ENCODE data around the gene ZNF277. TPM values are rescaled to one million over a fixed set of nuclear protein-coding genes. Genes with fewer than 3 reads are reported as not detected.

Gene ZNF277
- total and polyA plus RNA-seq, 2 experiments from 2014 or later = 10.0 to 34.6 TPM

DNA sequence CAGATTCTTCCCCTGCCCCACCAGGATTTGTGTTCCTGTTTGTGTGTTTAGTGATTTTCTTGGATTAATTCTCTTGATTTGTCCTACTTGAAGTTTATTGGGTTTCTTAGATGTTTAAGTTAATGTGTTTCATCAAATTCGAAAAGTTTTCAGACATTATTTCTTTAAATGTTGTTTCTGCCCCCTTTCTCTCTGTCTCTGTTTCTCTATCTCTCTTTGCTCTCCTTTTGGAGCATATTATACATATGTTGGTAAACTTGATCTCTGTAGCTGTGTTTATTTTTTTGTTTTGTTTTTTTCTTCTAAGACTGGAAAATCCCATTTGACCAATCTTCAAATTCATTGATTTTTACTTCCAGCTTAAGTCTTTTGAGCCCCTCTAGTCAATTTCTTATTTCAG lies 115.6 kb downstream of the ZNF277 start:
- H3K4me1 ChIP-seq (ENCODE audit: insufficient read depth) = no peaks in the 10 kb centered on the region
- no peak overlapping the region for H2AFZ ChIP-seq
- H3K36me3 ChIP-seq (replicated peaks; ENCODE audit: insufficient read depth, low read depth) = no peaks in the 10 kb centered on the region
- no peaks in the 10 kb centered on the region for H4K20me1 ChIP-seq (ENCODE audit: insufficient read depth, poor library complexity, severe bottlenecking)
- no peaks in the 10 kb centered on the region for H3K9me2 ChIP-seq (replicated peaks; ENCODE audit: insufficient read depth)
- DNase-seq (ENCODE audit: low spot score) = no peak
- H3K9me3 ChIP-seq (ENCODE audit: low read depth) = peaks cover 5% of the 10 kb centered on the region
- H3K4me2 ChIP-seq = no peak overlapping the region
- no peaks in the 10 kb centered on the region for H3K27me3 ChIP-seq
- no peak overlapping the region for H3K27ac ChIP-seq
- no peak for TF ChIP-seq EZH2 (IDR thresholded peaks at IDR 0.05; ENCODE audit: borderline replicate concordance)
- TF ChIP-seq, protein P1, sequence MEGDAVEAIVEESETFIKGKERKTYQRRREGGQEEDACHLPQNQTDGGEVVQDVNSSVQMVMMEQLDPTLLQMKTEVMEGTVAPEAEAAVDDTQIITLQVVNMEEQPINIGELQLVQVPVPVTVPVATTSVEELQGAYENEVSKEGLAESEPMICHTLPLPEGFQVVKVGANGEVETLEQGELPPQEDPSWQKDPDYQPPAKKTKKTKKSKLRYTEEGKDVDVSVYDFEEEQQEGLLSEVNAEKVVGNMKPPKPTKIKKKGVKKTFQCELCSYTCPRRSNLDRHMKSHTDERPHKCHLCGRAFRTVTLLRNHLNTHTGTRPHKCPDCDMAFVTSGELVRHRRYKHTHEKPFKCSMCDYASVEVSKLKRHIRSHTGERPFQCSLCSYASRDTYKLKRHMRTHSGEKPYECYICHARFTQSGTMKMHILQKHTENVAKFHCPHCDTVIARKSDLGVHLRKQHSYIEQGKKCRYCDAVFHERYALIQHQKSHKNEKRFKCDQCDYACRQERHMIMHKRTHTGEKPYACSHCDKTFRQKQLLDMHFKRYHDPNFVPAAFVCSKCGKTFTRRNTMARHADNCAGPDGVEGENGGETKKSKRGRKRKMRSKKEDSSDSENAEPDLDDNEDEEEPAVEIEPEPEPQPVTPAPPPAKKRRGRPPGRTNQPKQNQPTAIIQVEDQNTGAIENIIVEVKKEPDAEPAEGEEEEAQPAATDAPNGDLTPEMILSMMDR (IDR thresholded peaks at IDR 0.05; ENCODE audit: poor library complexity) = no peak
- no peak for TF ChIP-seq EZH2phosphoT487 (IDR thresholded peaks at IDR 0.05; ENCODE audit: low read depth, severe bottlenecking, unreplicated experiment)
- 100% methylated on average over 1 of the region's 1 CpG for WGBS (ENCODE audit: low lambda C conversion rate, missing lambda C conversion rate)
- no peak overlapping the region for H3K4me3 ChIP-seq
- no peaks in the 10 kb centered on the region for H3K79me2 ChIP-seq

DNA sequence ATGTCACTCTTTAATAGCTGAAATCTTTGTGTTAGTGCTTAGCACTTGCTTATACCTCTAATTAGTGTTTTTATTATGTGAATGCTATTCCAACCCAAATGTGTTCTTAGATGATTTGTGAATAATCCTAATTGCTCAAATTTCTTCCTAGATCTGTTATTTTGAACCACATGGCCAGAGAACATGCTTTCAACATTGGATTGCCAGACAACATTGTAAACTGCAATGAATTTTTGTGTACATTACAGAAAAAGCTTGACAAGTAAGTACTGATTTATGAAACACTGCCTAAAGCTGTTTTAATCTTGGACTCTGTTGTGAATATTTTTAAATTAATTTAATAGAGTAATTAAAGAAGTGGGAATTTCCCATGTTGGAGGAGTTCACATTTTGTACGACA lies 121.1 kb downstream of the ZNF277 start:
- Histone ChIP-seq H4K20me1 (ENCODE audit: insufficient read depth, poor library complexity, severe bottlenecking) (no peaks in the 10 kb centered on the region), H3K9me2 (replicated peaks; ENCODE audit: insufficient read depth) (no peaks in the 10 kb centered on the region), H3K4me1 (ENCODE audit: insufficient read depth) (peaks cover 2% of the 10 kb centered on the region), H3K27ac (no peak overlapping the region), H3K4me2 (no peak overlapping the region), H3K4me3 (no peak overlapping the region), H2AFZ (no peak overlapping the region), H3K27me3 (no peaks in the 10 kb centered on the region), H3K79me2 (no peaks in the 10 kb centered on the region), H3K9me3 (ENCODE audit: low read depth) (no peaks in the 10 kb centered on the region), H3K36me3 (replicated peaks; ENCODE audit: insufficient read depth, low read depth) (no peaks in the 10 kb centered on the region)
- no peak for DNase-seq (ENCODE audit: low spot score)
- 97% methylated on average over 1 of the region's 1 CpG for WGBS (ENCODE audit: low lambda C conversion rate, missing lambda C conversion rate)
- TF ChIP-seq EZH2 (IDR thresholded peaks at IDR 0.05; ENCODE audit: borderline replicate concordance) = no peak
- TF ChIP-seq, protein P1 (IDR thresholded peaks at IDR 0.05; ENCODE audit: poor library complexity) = no peak

DNA sequence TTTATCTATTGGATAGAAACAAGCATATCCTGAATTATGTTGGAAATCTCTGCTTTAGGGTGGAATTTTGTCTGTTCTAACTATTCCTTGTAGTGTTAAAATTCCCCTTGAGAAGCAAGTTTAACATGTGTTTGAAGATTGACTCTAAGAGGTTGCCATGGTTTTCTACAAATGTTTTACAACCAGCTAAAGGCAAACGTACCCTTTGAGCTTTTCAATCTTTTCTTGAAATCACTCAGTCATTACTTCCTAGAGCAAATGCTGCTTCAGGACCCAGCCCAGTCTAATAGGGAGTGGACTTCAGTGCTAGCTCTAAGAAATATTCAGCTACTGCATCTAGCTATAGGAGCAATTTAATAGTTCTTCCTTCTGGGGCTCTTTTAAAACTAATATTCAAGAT lies 125.0 kb downstream of the ZNF277 start:
- WGBS (ENCODE audit: low lambda C conversion rate, missing lambda C conversion rate) = 39% methylated on average over 1 of the region's 1 CpG
- Histone ChIP-seq H3K4me1 (ENCODE audit: insufficient read depth) (peaks cover 2% of the 10 kb centered on the region), H3K27ac (peak overlapping the region; percentile 31), H3K4me3 (no peak overlapping the region), H4K20me1 (ENCODE audit: insufficient read depth, poor library complexity, severe bottlenecking) (no peaks in the 10 kb centered on the region), H2AFZ (no peak overlapping the region), H3K79me2 (no peaks in the 10 kb centered on the region), H3K36me3 (replicated peaks; ENCODE audit: insufficient read depth, low read depth) (no peaks in the 10 kb centered on the region), H3K27me3 (no peaks in the 10 kb centered on the region), H3K9me2 (replicated peaks; ENCODE audit: insufficient read depth) (no peaks in the 10 kb centered on the region), H3K4me2 (peak overlapping the region; percentile 40), H3K9me3 (ENCODE audit: low read depth) (no peaks in the 10 kb centered on the region)
- peak; percentile 41 for DNase-seq (ENCODE audit: low spot score)
- no peak for TF ChIP-seq EZH2phosphoT487 (IDR thresholded peaks at IDR 0.05; ENCODE audit: low read depth, severe bottlenecking, unreplicated experiment)

DNA sequence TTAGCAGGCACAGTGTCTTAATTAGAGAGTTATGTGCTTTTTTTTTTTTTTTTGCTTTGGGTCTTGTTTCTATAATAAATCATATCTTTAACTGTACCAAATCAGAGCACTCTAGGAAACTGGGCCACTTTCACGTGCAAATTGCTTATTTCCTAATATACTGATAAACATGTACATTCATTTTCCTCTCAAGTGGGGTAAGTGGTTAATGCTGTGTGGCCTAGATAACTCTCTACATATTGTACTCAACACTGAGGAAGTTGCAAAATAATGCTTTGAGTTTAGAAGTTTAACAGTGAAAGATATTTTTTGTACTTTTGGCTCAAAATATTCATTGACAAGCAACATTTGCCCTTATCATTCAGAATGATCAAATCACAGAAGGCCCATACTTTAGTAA lies 127.9 kb downstream of the ZNF277 start:
- Histone ChIP-seq H2AFZ (no peak overlapping the region), H3K9me2 (replicated peaks; ENCODE audit: insufficient read depth) (no peaks in the 10 kb centered on the region), H3K4me2 (no peak overlapping the region), H3K9me3 (ENCODE audit: low read depth) (no peaks in the 10 kb centered on the region), H4K20me1 (ENCODE audit: insufficient read depth, poor library complexity, severe bottlenecking) (no peaks in the 10 kb centered on the region), H3K4me1 (ENCODE audit: insufficient read depth) (peaks cover 2% of the 10 kb centered on the region), H3K36me3 (replicated peaks; ENCODE audit: insufficient read depth, low read depth) (no peaks in the 10 kb centered on the region), H3K27me3 (no peaks in the 10 kb centered on the region), H3K27ac (no peak overlapping the region), H3K79me2 (no peaks in the 10 kb centered on the region), H3K4me3 (no peak overlapping the region)
- 64% methylated on average over 1 of the region's 1 CpG for WGBS (ENCODE audit: low lambda C conversion rate, missing lambda C conversion rate)
- DNase-seq (ENCODE audit: low spot score) = no peak
- no peak for TF ChIP-seq EZH2 (IDR thresholded peaks at IDR 0.05; ENCODE audit: borderline replicate concordance)
- TF ChIP-seq EZH2phosphoT487 (IDR thresholded peaks at IDR 0.05; ENCODE audit: low read depth, severe bottlenecking, unreplicated experiment) = no peak
- TF ChIP-seq, protein P1 (IDR thresholded peaks at IDR 0.05; ENCODE audit: poor library complexity) = no peak

Measured in hepatocyte (in vitro differentiated cells).